BE2C (cell line): ENCODE measurements around the gene TNFRSF21.
"Not testable (repeated sequence)": the region's sequence is repeated elsewhere in the genome, so short reads cannot be mapped to it uniquely, and the experiment has no call there.

Experiments used
- DNase-seq: peaks from one replicate; pipeline ENCODE4 v3.0.0-alpha.2; 2020
- H3K27me3 ChIP-seq: fragments of 250-450 bp; sonication (Bioruptor Pico); 2 replicates; pipeline ENCODE4 v1.5.1; 2020; ENCODE audit warnings: mild to moderate bottlenecking
- H3K36me3 ChIP-seq: fragments of 250-450 bp; sonication (Bioruptor Pico); 2 replicates; pipeline ENCODE4 v1.5.1; 2020; ENCODE audit warnings: mild to moderate bottlenecking
- H3K4me1 ChIP-seq: fragments of 250-450 bp; sonication (Bioruptor Pico); 2 replicates; pipeline ENCODE4 v1.5.1; 2020
- H3K4me3 ChIP-seq: 2 replicates; pipeline ENCODE4 v1.5.1; 2011; ENCODE audit warnings: low read depth, low read length
- H3K9me3 ChIP-seq: fragments of 250-450 bp; sonication (Bioruptor Pico); 2 replicates; pipeline ENCODE4 v1.5.1; 2020
- TF ChIP-seq, protein P1 (sequence below): IDR thresholded peaks from 2 replicates; pipeline ENCODE4 v1.5.1; 2012; ENCODE audit warnings: mild to moderate bottlenecking, low read depth, low read length

TNFRSF21 gene

GRCh38 chr6:47323887-47324286, 14.2 kb upstream of the TNFRSF21 start:
- TF ChIP-seq, protein P1, sequence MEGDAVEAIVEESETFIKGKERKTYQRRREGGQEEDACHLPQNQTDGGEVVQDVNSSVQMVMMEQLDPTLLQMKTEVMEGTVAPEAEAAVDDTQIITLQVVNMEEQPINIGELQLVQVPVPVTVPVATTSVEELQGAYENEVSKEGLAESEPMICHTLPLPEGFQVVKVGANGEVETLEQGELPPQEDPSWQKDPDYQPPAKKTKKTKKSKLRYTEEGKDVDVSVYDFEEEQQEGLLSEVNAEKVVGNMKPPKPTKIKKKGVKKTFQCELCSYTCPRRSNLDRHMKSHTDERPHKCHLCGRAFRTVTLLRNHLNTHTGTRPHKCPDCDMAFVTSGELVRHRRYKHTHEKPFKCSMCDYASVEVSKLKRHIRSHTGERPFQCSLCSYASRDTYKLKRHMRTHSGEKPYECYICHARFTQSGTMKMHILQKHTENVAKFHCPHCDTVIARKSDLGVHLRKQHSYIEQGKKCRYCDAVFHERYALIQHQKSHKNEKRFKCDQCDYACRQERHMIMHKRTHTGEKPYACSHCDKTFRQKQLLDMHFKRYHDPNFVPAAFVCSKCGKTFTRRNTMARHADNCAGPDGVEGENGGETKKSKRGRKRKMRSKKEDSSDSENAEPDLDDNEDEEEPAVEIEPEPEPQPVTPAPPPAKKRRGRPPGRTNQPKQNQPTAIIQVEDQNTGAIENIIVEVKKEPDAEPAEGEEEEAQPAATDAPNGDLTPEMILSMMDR: no peak
- Histone ChIP-seq H3K27me3 (no peaks in the 10 kb centered on the region; the same call in 1 of the 2 replicates), H3K36me3 (no peaks in the 10 kb centered on the region), H3K9me3 (no peaks in the 10 kb centered on the region), H3K4me1 (no peaks in the 10 kb centered on the region), H3K4me3 (no peak overlapping the region)
- DNase-seq: no peak

GRCh38 chr6:47323321-47323720, 13.6 kb upstream of the TNFRSF21 start:
- Histone ChIP-seq H3K27me3 (no peaks in the 10 kb centered on the region; the same call in 1 of the 2 replicates), H3K4me1 (no peaks in the 10 kb centered on the region), H3K9me3 (no peaks in the 10 kb centered on the region), H3K4me3 (no peak overlapping the region), H3K36me3 (no peaks in the 10 kb centered on the region)
- no peak for DNase-seq
- TF ChIP-seq, protein P1: no peak

DNA sequence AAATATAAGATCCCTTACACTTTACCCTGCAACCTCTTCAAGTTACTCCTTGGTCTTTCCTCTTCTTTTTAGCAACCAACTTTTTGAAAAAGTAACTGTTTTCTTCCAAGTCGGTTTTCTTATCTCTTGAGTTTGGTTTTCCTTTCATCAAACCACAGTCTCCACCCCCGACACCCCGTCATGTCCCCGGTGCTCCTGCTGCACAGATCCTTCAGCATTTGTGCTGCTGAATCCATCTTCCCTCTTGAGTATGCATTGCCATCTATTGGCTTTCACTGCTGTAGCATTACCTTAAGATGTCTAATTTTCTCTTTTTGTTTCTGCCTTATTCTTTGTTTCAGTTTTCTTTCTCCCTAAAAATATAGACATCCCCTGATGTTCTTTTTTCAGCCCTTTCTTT, 11.9 kb upstream of the TNFRSF21 start:
- TF ChIP-seq, protein P1: no peak
- Histone ChIP-seq H3K4me1 (no peaks in the 10 kb centered on the region), H3K9me3 (no peaks in the 10 kb centered on the region), H3K4me3 (no peak overlapping the region), H3K36me3 (no peaks in the 10 kb centered on the region), H3K27me3 (no peaks in the 10 kb centered on the region; the same call in 1 of the 2 replicates)
- DNase-seq: no peak

- no peak overlapping the region for H3K4me3 ChIP-seq
- DNase-seq: no peak
- H3K27me3 ChIP-seq: no peaks in the 10 kb centered on the region; the same call in 1 of the 2 replicates
- H3K36me3 ChIP-seq: no peaks in the 10 kb centered on the region
- TF ChIP-seq, protein P1: no peak
- no peaks in the 10 kb centered on the region for H3K4me1 ChIP-seq
- no peaks in the 10 kb centered on the region for H3K9me3 ChIP-seq
These were observed 10.2 kb upstream of the TNFRSF21 start for GRCh38 chr6:47319867-47320266.

- Histone ChIP-seq H3K4me1 (no peaks in the 10 kb centered on the region), H3K9me3 (no peaks in the 10 kb centered on the region), H3K36me3 (no peaks in the 10 kb centered on the region), H3K27me3 (no peaks in the 10 kb centered on the region; the same call in 1 of the 2 replicates), H3K4me3 (no peak overlapping the region)
- DNase-seq: no peak
- TF ChIP-seq, protein P1: no peak
These were observed 9.7 kb upstream of the TNFRSF21 start for GRCh38 chr6:47319382-47319781.

GRCh38 chr6:47318236-47318989, 8.7 kb upstream of the TNFRSF21 start:
- no peaks in the 10 kb centered on the region for H3K4me1 ChIP-seq

DNA sequence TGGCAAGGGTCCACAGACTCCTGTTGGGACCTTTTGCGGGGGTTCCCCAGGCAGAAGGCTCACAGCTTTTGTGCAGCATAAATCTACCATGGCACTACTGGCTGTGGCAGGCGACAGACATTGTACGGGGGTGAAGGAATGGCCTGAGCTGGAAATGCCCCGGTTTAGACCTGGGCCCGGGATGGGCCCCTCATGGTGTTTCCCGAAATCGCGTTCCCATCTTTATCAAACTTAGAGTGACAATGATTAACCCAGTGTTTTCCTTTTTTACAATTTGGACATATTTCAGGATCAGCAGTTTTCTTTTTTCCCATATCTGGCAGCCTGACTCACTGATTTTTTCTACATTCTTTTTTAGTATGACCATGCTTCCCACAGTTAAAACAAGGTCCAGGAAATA, 5.5 kb upstream of the TNFRSF21 start:
- H3K27me3 ChIP-seq: peaks cover 10% of the 10 kb centered on the region; the same call in 1 of the 2 replicates
- H3K9me3 ChIP-seq, DNase-seq, H3K4me1 ChIP-seq, H3K36me3 ChIP-seq, H3K4me3 ChIP-seq: not testable (repeated sequence)

More at GRCh38 chr6:47318236-47318989, 8.7 kb upstream of the TNFRSF21 start:
- H3K27me3 ChIP-seq: no peaks in the 10 kb centered on the region
- H3K9me3 ChIP-seq: no peaks in the 10 kb centered on the region
- no peak for DNase-seq
- no peaks in the 10 kb centered on the region for H3K36me3 ChIP-seq
- no peak overlapping the region for H3K4me3 ChIP-seq
- TF ChIP-seq, protein P1: no peak
